Activated T-helper 1 cell treated with anti-CD3 and anti-CD28 coated beads, Interleukin-12 subunit alpha, Interleukin-12 subunit beta, Interleukin-2, Interleukin-4 antibody, amounts not matched to agents 30 ng/mL and 10 ng/mL and 1 ng/mL, durations not matched to agents 14 hours and 24 hours and 36 hours (primary cell): ENCODE data around the gene RASA4. TPM values are rescaled to one million over a fixed set of nuclear protein-coding genes. Genes with fewer than 3 reads are reported as not detected.
"Not testable (repeated sequence)": the region's sequence is repeated elsewhere in the genome, so short reads cannot be mapped to it uniquely, and the experiment has no call there.

Experiments
- DNase-seq: peaks from one replicate; pipeline ENCODE4 v3.0.0; 2021; ENCODE audit warnings: low spot score
- H3K27ac Mint-ChIP-seq: one replicate; pipeline ENCODE4 v1.8.0; 2021; ENCODE audit warnings: mild to moderate bottlenecking, mixed read lengths
- H3K27me3 Mint-ChIP-seq: one replicate; pipeline ENCODE4 v1.8.0; 2022; ENCODE audit warnings: mild to moderate bottlenecking, moderate library complexity, mixed read lengths; ENCODE audit not compliant: insufficient read depth
- H3K36me3 Mint-ChIP-seq: one replicate; pipeline ENCODE4 v1.8.0; 2021; ENCODE audit warnings: low read depth, mixed read lengths
- H3K4me1 Mint-ChIP-seq: one replicate; pipeline ENCODE4 v1.8.0; 2021; ENCODE audit warnings: low read depth, mixed read lengths
- H3K4me3 Mint-ChIP-seq: one replicate; pipeline ENCODE4 v1.8.0; 2021; ENCODE audit warnings: mild to moderate bottlenecking, moderate library complexity, mixed read lengths
- H3K9me3 Mint-ChIP-seq: one replicate; pipeline ENCODE4 v1.8.0; 2021; ENCODE audit warnings: mixed read lengths
- intact Hi-C: fragments of 100-400 bp; cut with micrococcal nuclease; formaldehyde crosslinking; loops from one replicate; pipeline ENCODE4 v1.15.1; 2024
- total RNA-seq: library from RNA; stranded (reverse); gene quantifications from 2 replicates; pipeline ENCODE4 v1.2.3, GENCODE V29; 2022

Gene RASA4
- total RNA-seq = 50.1 and 50.4 TPM in 2 replicates

GRCh38 chr7:102616507-102617125 is at the start of gene RASA4:
Gene RASA4, minus strand, starts transcription at chr7:102616756. Its CDS starts 67 bp downstream, at chr7:102616689.
- H3K36me3 Mint-ChIP-seq, intact Hi-C loops, H3K27me3 Mint-ChIP-seq, H3K4me1 Mint-ChIP-seq, H3K9me3 Mint-ChIP-seq, H3K27ac Mint-ChIP-seq: not testable (repeated sequence)
- H3K4me3 Mint-ChIP-seq = peak within 1 kb of the TSS; percentile 30
- DNase-seq = peak; percentile 37

- H3K27me3 Mint-ChIP-seq, intact Hi-C loops: not testable (repeated sequence)
These were observed 48.2 kb upstream of the RASA4 start for GRCh38 chr7:102664765-102665164.

GRCh38 chr7:102649924-102650323 is 33.4 kb upstream of the RASA4 start, which contains the start of gene SPDYE2B:
Gene SPDYE2B, plus strand, starts transcription at chr7:102650319. Its CDS starts 2,030 bp downstream, at chr7:102652349.
- H3K36me3 Mint-ChIP-seq, DNase-seq, H3K27me3 Mint-ChIP-seq, H3K4me1 Mint-ChIP-seq, H3K4me3 Mint-ChIP-seq, intact Hi-C loops, H3K27ac Mint-ChIP-seq, H3K9me3 Mint-ChIP-seq: not testable (repeated sequence)

More at GRCh38 chr7:102664765-102665164, 48.2 kb upstream of the RASA4 start:
- H3K4me1 Mint-ChIP-seq, H3K27ac Mint-ChIP-seq, DNase-seq, H3K36me3 Mint-ChIP-seq, H3K9me3 Mint-ChIP-seq, H3K4me3 Mint-ChIP-seq: not testable (repeated sequence)

GRCh38 chr7:102647813-102648212 is 31.3 kb upstream of the RASA4 start:
- H3K4me1 Mint-ChIP-seq, H3K27me3 Mint-ChIP-seq, H3K4me3 Mint-ChIP-seq, intact Hi-C loops, H3K9me3 Mint-ChIP-seq, DNase-seq, H3K36me3 Mint-ChIP-seq, H3K27ac Mint-ChIP-seq: not testable (repeated sequence)

GRCh38 chr7:102643404-102643803 is 26.8 kb upstream of the RASA4 start:
- DNase-seq, H3K27me3 Mint-ChIP-seq, H3K4me1 Mint-ChIP-seq, H3K9me3 Mint-ChIP-seq, H3K36me3 Mint-ChIP-seq, intact Hi-C loops, H3K27ac Mint-ChIP-seq, H3K4me3 Mint-ChIP-seq: not testable (repeated sequence)

- DNase-seq, H3K4me1 Mint-ChIP-seq, H3K27me3 Mint-ChIP-seq, H3K9me3 Mint-ChIP-seq, H3K36me3 Mint-ChIP-seq, intact Hi-C loops, H3K27ac Mint-ChIP-seq, H3K4me3 Mint-ChIP-seq: not testable (repeated sequence)
These were observed 26.1 kb upstream of the RASA4 start, which contains the start of gene UPK3BL1 for GRCh38 chr7:102642691-102643090. Gene UPK3BL1, minus strand, starts transcription at chr7:102642791. Its CDS starts 50 bp downstream, at chr7:102642741.

- H3K27ac Mint-ChIP-seq, intact Hi-C loops, DNase-seq, H3K36me3 Mint-ChIP-seq, H3K4me3 Mint-ChIP-seq, H3K9me3 Mint-ChIP-seq, H3K27me3 Mint-ChIP-seq, H3K4me1 Mint-ChIP-seq: not testable (repeated sequence)
These were observed 22.3 kb upstream of the RASA4 start for GRCh38 chr7:102638848-102639247.

GRCh38 chr7:102636956-102637355 is 20.4 kb upstream of the RASA4 start:
- H3K4me1 Mint-ChIP-seq, intact Hi-C loops, H3K27ac Mint-ChIP-seq, DNase-seq, H3K27me3 Mint-ChIP-seq, H3K9me3 Mint-ChIP-seq, H3K4me3 Mint-ChIP-seq, H3K36me3 Mint-ChIP-seq: not testable (repeated sequence)

GRCh38 chr7:102635354-102635753 is 18.8 kb upstream of the RASA4 start:
- DNase-seq, intact Hi-C loops, H3K27me3 Mint-ChIP-seq, H3K9me3 Mint-ChIP-seq, H3K4me3 Mint-ChIP-seq, H3K36me3 Mint-ChIP-seq, H3K4me1 Mint-ChIP-seq, H3K27ac Mint-ChIP-seq: not testable (repeated sequence)

GRCh38 chr7:102634299-102634698 is 17.7 kb upstream of the RASA4 start:
- H3K4me3 Mint-ChIP-seq, H3K27me3 Mint-ChIP-seq, H3K9me3 Mint-ChIP-seq, H3K27ac Mint-ChIP-seq, H3K36me3 Mint-ChIP-seq, intact Hi-C loops, DNase-seq, H3K4me1 Mint-ChIP-seq: not testable (repeated sequence)

- H3K4me1 Mint-ChIP-seq, H3K27ac Mint-ChIP-seq, DNase-seq, intact Hi-C loops, H3K4me3 Mint-ChIP-seq, H3K36me3 Mint-ChIP-seq, H3K9me3 Mint-ChIP-seq, H3K27me3 Mint-ChIP-seq: not testable (repeated sequence)
These were observed 14.1 kb upstream of the RASA4 start for GRCh38 chr7:102630622-102631021.

- H3K9me3 Mint-ChIP-seq, intact Hi-C loops, H3K4me3 Mint-ChIP-seq: not testable (repeated sequence)
These were observed 10.8 kb upstream of the RASA4 start for GRCh38 chr7:102627271-102627904.

GRCh38 chr7:102618122-102618521 is 1.6 kb upstream of the RASA4 start:
- H3K9me3 Mint-ChIP-seq, H3K36me3 Mint-ChIP-seq, H3K27me3 Mint-ChIP-seq, H3K4me1 Mint-ChIP-seq, H3K4me3 Mint-ChIP-seq, DNase-seq, H3K27ac Mint-ChIP-seq, intact Hi-C loops: not testable (repeated sequence)

More at GRCh38 chr7:102627271-102627904, 10.8 kb upstream of the RASA4 start:
- not testable (repeated sequence) for DNase-seq, H3K4me1 Mint-ChIP-seq, H3K27me3 Mint-ChIP-seq, H3K36me3 Mint-ChIP-seq, H3K27ac Mint-ChIP-seq
